ENCODE measurements around the gene TNFRSF19. TPM values are rescaled to one million over a fixed set of nuclear protein-coding genes. Genes with fewer than 3 reads are reported as not detected.

Gene TNFRSF19
- total and polyA plus RNA-seq, 3 donors from 2014 or later = 5.7 to 8.4 (median 6.2) TPM

DNA sequence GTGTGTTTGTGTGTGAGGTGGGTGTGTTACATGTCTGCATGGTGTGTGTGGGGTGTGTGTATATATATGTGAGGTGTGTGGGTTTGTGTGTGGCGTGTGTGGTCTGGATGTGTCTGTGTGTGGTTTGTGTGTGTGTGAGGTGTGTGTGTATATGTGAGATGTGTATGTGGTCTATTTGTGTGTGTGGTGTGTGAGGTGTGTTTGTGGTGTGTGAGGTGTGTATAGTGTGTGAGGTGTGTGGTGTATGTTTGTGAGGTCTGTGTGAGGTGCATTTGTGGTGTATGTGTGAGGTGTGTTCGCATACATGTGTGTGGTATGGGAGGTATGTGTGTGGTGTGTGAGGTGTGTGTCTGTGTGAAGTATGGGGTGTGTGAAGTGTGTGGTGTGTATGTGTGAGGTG, 12.5 kb upstream of the TNFRSF19 start:
- 90 to 92% methylated on average over 2 of the region's 2 CpGs for WGBS, 2 donors
- Histone ChIP-seq H3K4me1 (peaks cover 6% of the 10 kb centered on the region), H3K27ac (no peak overlapping the region), H3K36me3 (ENCODE audit: low read depth, missing control alignments) (no peaks in the 10 kb centered on the region), H3K27me3 (no peaks in the 10 kb centered on the region), H3K9me3 (no peaks in the 10 kb centered on the region), H3K4me3 (no peak overlapping the region)
- no peak for DNase-seq
- TF ChIP-seq POLR2A (IDR thresholded peaks at IDR 0.05) = no peak
- TF ChIP-seq, protein P1, sequence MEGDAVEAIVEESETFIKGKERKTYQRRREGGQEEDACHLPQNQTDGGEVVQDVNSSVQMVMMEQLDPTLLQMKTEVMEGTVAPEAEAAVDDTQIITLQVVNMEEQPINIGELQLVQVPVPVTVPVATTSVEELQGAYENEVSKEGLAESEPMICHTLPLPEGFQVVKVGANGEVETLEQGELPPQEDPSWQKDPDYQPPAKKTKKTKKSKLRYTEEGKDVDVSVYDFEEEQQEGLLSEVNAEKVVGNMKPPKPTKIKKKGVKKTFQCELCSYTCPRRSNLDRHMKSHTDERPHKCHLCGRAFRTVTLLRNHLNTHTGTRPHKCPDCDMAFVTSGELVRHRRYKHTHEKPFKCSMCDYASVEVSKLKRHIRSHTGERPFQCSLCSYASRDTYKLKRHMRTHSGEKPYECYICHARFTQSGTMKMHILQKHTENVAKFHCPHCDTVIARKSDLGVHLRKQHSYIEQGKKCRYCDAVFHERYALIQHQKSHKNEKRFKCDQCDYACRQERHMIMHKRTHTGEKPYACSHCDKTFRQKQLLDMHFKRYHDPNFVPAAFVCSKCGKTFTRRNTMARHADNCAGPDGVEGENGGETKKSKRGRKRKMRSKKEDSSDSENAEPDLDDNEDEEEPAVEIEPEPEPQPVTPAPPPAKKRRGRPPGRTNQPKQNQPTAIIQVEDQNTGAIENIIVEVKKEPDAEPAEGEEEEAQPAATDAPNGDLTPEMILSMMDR (IDR thresholded peaks at IDR 0.05) = no peak
- intact Hi-C loops (cut with DNase I; ENCODE audit: low total_unique reads) = no loop called here

DNA sequence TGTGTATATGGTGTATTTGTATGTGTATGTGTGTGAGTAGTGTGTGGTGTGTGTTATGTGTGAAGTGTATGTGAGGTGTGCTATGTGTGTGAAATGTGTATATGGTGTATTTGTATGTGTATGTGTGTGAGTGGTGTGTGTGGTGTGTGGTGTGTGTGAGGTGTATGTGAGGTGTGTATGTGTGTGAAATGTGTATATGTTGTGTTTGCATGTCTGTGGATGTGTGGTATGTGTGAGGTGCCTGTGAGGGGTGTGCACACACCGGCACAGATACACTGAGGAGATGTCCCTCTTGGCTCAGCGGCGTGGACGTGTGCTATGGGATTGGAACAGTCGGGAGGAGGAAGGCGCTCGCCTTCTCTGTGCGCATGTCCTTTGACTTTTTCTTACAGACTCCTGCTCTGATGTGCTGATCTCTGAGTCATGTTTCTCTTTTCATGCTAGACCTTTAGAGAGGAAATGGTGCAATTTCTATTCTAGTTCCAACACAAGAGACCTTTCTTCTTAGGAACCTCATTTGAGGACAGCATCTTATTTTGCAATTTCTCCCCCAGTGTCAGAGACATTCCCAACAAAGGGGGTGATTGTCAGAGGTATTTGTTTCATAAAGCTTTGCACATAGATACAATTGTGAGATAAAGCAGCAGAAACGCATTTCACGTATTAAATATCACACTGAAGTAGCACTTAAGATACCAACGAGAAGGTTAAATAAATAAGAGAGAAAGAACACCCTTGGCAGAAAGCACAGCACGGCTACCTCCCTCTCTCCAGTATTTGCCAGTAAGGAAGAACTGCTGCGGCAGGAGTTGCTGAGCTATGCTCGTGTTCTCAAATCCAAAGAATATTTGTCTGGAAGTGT, 11.3 kb upstream of the TNFRSF19 start:
- WGBS, 2 donors = 10 to 14% methylated on average over 14 of the region's 14 CpGs
- peaks cover 6% of the 10 kb centered on the region for H3K4me1 ChIP-seq
- peak; percentile 46 for DNase-seq
- intact Hi-C loops (cut with DNase I; ENCODE audit: low total_unique reads) = no loop called here
- no peaks in the 10 kb centered on the region for H3K36me3 ChIP-seq (ENCODE audit: low read depth, missing control alignments)
- H3K27ac ChIP-seq = peak overlapping the region; percentile 34 to 51
- no peaks in the 10 kb centered on the region for H3K27me3 ChIP-seq
- H3K4me3 ChIP-seq = no peak overlapping the region
- H3K9me3 ChIP-seq = no peaks in the 10 kb centered on the region
- no peak for TF ChIP-seq POLR2A (IDR thresholded peaks at IDR 0.05)
- TF ChIP-seq, protein P1 (IDR thresholded peaks at IDR 0.05) = no peak

DNA sequence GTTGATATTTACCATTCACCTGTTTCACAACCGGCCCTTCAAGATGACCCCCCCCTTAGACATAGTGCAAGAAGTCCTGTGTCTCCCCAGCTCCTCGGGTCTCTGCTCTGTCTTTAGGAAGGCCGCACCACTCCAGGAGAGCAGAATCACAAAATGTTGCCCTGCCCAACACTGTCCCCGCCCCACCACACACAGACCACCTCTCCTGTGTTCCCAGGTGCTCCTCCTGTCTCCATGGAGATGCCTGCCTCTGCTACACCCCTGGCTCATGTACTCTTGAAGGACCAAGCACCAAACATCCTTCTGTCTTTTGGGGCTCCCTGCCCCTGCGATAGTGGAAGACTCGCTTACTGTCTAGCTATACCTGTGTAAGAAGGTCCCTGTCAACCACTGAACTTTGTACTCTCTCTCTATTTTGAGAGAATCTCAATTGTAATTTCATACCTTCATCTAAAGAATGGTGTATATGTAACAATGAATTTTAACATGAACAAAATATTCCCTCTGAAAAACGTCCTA, 9.6 kb upstream of the TNFRSF19 start:
- intact Hi-C loops (cut with DNase I; ENCODE audit: low total_unique reads) = no loop called here
- WGBS, 2 donors = 93% methylated on average over 7 of the region's 7 CpGs

DNA sequence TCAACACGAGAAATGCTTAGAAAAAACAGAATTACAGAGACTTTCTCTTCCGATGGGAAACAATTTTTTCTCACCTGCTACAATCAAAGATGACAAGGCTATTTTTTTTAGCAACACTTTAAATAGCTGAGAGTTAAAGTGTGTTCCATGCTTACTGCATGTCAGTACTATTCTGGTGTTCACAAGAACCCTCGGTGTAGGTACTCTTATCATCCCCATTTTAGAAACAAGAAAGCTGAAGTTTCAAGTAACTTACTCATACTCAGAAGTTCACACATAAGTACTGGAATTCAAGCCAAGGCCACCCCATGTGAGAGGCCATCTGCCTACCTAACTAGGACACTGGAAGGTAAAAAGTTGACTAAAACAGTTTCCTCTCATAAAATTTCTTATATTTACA, 9.0 kb upstream of the TNFRSF19 start:
- no peak overlapping the region for H3K4me3 ChIP-seq
- H3K4me1 ChIP-seq = peaks cover 6% of the 10 kb centered on the region
- intact Hi-C loops (cut with DNase I; ENCODE audit: low total_unique reads) = no loop called here
- WGBS, 2 donors = 86 to 90% methylated on average over 3 of the region's 3 CpGs
- no peak for DNase-seq
- no peaks in the 10 kb centered on the region for H3K9me3 ChIP-seq
- no peak overlapping the region for H3K27ac ChIP-seq
- no peak for TF ChIP-seq POLR2A (IDR thresholded peaks at IDR 0.05)
- TF ChIP-seq, protein P1 (IDR thresholded peaks at IDR 0.05) = no peak
- H3K27me3 ChIP-seq = no peaks in the 10 kb centered on the region
- no peaks in the 10 kb centered on the region for H3K36me3 ChIP-seq (ENCODE audit: low read depth, missing control alignments)

More for the DNA sequence above, 9.6 kb upstream of the TNFRSF19 start:
- Histone ChIP-seq H3K27me3 (no peaks in the 10 kb centered on the region), H3K4me3 (no peak overlapping the region), H3K9me3 (no peaks in the 10 kb centered on the region), H3K27ac (no peak overlapping the region), H3K36me3 (ENCODE audit: low read depth, missing control alignments) (no peaks in the 10 kb centered on the region), H3K4me1 (peaks cover 6% of the 10 kb centered on the region)
- DNase-seq = no peak
- TF ChIP-seq POLR2A (IDR thresholded peaks at IDR 0.05) = no peak
- TF ChIP-seq, protein P1 (IDR thresholded peaks at IDR 0.05) = no peak

All from testis (tissue), 3 donors.